HG02798 (cell line): Measurements from ENCODE around the gene ABLIM2.

ENCODE experiments used
- ATAC-seq: cut with Tn5 transposase; IDR thresholded peaks from one replicate; pipeline ENCODE4 v1.9.1; 2021; ENCODE audit warnings: mild to moderate bottlenecking; ENCODE audit not compliant: unreplicated experiment, poor library complexity

Gene ABLIM2

GRCh38 chr4:7971881-7972500 is 186.6 kb downstream of the ABLIM2 start:
- no peak for ATAC-seq

- no peak for ATAC-seq
Observed at GRCh38 chr4:7971159-7971631, 187.4 kb downstream of the ABLIM2 start.

GRCh38 chr4:7970361-7970946 is 188.2 kb downstream of the ABLIM2 start:
- ATAC-seq = no peak

- no peak for ATAC-seq
Observed at GRCh38 chr4:7968262-7968896, 190.2 kb downstream of the ABLIM2 start.

- peak; percentile 35 for ATAC-seq
Observed at GRCh38 chr4:7967501-7968261, 190.9 kb downstream of the ABLIM2 start.

GRCh38 chr4:7967063-7967440 is 191.6 kb downstream of the ABLIM2 start:
- no peak for ATAC-seq

- ATAC-seq = no peak
Observed at GRCh38 chr4:7966281-7967062, 192.1 kb downstream of the ABLIM2 start.

- ATAC-seq = no peak
Observed at GRCh38 chr4:7964890-7965662, 193.5 kb downstream of the ABLIM2 start.

- ATAC-seq = no peak
Observed at GRCh38 chr4:7964459-7964858, 194.2 kb downstream of the ABLIM2 start.

GRCh38 chr4:7963691-7964090 is 194.9 kb downstream of the ABLIM2 start:
- ATAC-seq = no peak

- no peak for ATAC-seq
Observed at GRCh38 chr4:7962609-7963508, 195.8 kb downstream of the ABLIM2 start.

GRCh38 chr4:7960790-7961655 is 197.6 kb downstream of the ABLIM2 start:
- ATAC-seq = peak; percentile 53

- no peak for ATAC-seq
Observed at GRCh38 chr4:7960017-7960789, 198.4 kb downstream of the ABLIM2 start.

- ATAC-seq = no peak
Observed at GRCh38 chr4:7959078-7959477, 199.5 kb downstream of the ABLIM2 start.

GRCh38 chr4:7956934-7957656 is 201.5 kb downstream of the ABLIM2 start:
- no peak for ATAC-seq

GRCh38 chr4:7956270-7956808 is 202.3 kb downstream of the ABLIM2 start:
- ATAC-seq = no peak
